ENCODE data around the gene SI. TPM values are rescaled to one million over a fixed set of nuclear protein-coding genes. Genes with fewer than 3 reads are reported as not detected.

The SI gene
- total and polyA plus RNA-seq, 2 of the 4 experiments (the other 2 are of a cell fraction) = not detected

GRCh38 chr3:165082650-165083049 is 4.4 kb upstream of the SI start:
- Histone ChIP-seq H3K27ac (ENCODE audit: insufficient read depth, low read length) (no peak overlapping the region), H3K56ac (ENCODE audit: extremely low read depth, insufficient read depth, low read length) (no peak overlapping the region), H3K23ac (ENCODE audit: low read depth, low read length) (no peak overlapping the region), H3K4me3 (ENCODE audit: insufficient read depth, low read depth, low read length) (no peak overlapping the region), H3K36me3 (ENCODE audit: control insufficient read depth, insufficient read depth, low read length) (no peaks in the 10 kb centered on the region), H3K4me2 (ENCODE audit: low read depth, low read length) (no peak overlapping the region), H3K79me1 (ENCODE audit: low read depth in 1 of 2, low read length in 2 of 2) (no peaks in the 10 kb centered on the region), H2AK9ac (replicated peaks; ENCODE audit: low read depth, low read length, poor library complexity) (no peak overlapping the region), H3K14ac (replicated peaks; ENCODE audit: low read depth, low read length) (no peak overlapping the region), H2BK5ac (ENCODE audit: low read depth, low read length, poor library complexity, severe bottlenecking) (no peak overlapping the region), H4K8ac (ENCODE audit: low read depth in 2 of 2, low read length in 2 of 2) (no peak overlapping the region), H2AK5ac (ENCODE audit: low read depth, low read length) (no peak overlapping the region), H3K18ac (ENCODE audit: low read depth, low read length) (no peak overlapping the region), H4K91ac (ENCODE audit: insufficient read depth, low read depth, low read length) (no peak overlapping the region), H3K9ac (ENCODE audit: low read depth, low read length) (no peak overlapping the region), H4K20me1 (ENCODE audit: insufficient read depth, low read length) (no peaks in the 10 kb centered on the region), H2AFZ (replicated peaks; ENCODE audit: low read length, poor library complexity) (no peak overlapping the region), H4K5ac (ENCODE audit: low read depth, low read length) (no peak overlapping the region), H2BK20ac (ENCODE audit: low read depth, low read length) (no peak overlapping the region), H3K27me3 (ENCODE audit: control insufficient read depth, insufficient read depth, low read length) (no peaks in the 10 kb centered on the region), H3K9me3 (ENCODE audit: control insufficient read depth, insufficient read depth, low read length) (0 out of 2 replicates have a peak, but pooled peaks cover 2% of the 10 kb centered on the region), H3K4ac (ENCODE audit: low read depth, low read length) (no peak overlapping the region), H3K4me1 (ENCODE audit: control insufficient read depth, insufficient read depth, low read length) (no peaks in the 10 kb centered on the region), H2BK120ac (ENCODE audit: low read depth, low read length) (no peak overlapping the region), H2BK15ac (ENCODE audit: low read depth, low read length) (no peak overlapping the region), H3K9me1 (ENCODE audit: insufficient read depth, low read length) (no peaks in the 10 kb centered on the region)
- POLR2A ChIA-PET (ENCODE audit: unreplicated experiment) = no interaction called here
- intact Hi-C loops (cut with micrococcal nuclease) = no loop called here
- DNase-seq (no peak), ATAC-seq (ENCODE audit: low read depth) (no peak)
- CTCF ChIA-PET = no interaction called here
- BruUV-seq (replicated peaks) = no TSS peak
- in situ Hi-C loops (cut with MboI; ENCODE audit: low sequenced_read_pairs) = no loop called here
- TF ChIP-seq FOS (IDR thresholded peaks at IDR 0.05; ENCODE audit: low read depth, low read length) (no peak), CEBPB (IDR thresholded peaks at IDR 0.05; ENCODE audit: low read depth, low read length) (no peak), SMC3 (IDR thresholded peaks at IDR 0.05; ENCODE audit: low read depth, low read length) (no peak), BHLHE40 (IDR thresholded peaks at IDR 0.05; ENCODE audit: low read depth, low read length) (no peak), MAZ (IDR thresholded peaks at IDR 0.05; ENCODE audit: borderline replicate concordance, low read depth, low read length) (no peak), CTCF (conservative IDR thresholded peaks at IDR 0.05; ENCODE audit: low read depth, low read length) (no peak), NFE2L2 (IDR thresholded peaks at IDR 0.05; ENCODE audit: low read depth, low read length) (no peak), RFX5 (IDR thresholded peaks at IDR 0.05; ENCODE audit: low read depth, low read length) (no peak), MAFK (IDR thresholded peaks at IDR 0.05; ENCODE audit: low read depth, low read length) (no peak), RAD21 (IDR thresholded peaks at IDR 0.05; ENCODE audit: low read length) (no peak), RCOR1 (IDR thresholded peaks at IDR 0.05; ENCODE audit: insufficient replicate concordance, low read length) (no peak)
- dilution Hi-C loops (cut with HindIII; ENCODE audit: low sequenced_read_pairs, unreplicated experiment) = no loop called here

Data from IMR-90 (cell line).